Trophoblast cell (in vitro differentiated cells and primary cell): ENCODE results near the gene TNNT2.

Experiments used
- DNase-seq, 2 donors: peaks; one replicate each; pipeline ENCODE4 v3.0.0-alpha.2; 2016
- H2AFZ ChIP-seq: 2 replicates; pipeline ENCODE4 v1.6.1; 2013; ENCODE audit warnings: low read length, moderate library complexity, mild to moderate bottlenecking; ENCODE audit not compliant: insufficient read depth, poor library complexity
- H2AK5ac ChIP-seq: 2 replicates; pipeline ENCODE4 v1.6.1; 2013; ENCODE audit warnings: mild to moderate bottlenecking, low read length
- H2BK120ac ChIP-seq: 2 replicates; pipeline ENCODE4 v1.6.1; 2013; ENCODE audit warnings: low read length, mild to moderate bottlenecking, moderate library complexity; ENCODE audit not compliant: insufficient read depth, poor library complexity
- H2BK12ac ChIP-seq: 2 replicates; pipeline ENCODE4 v1.6.1; 2013; ENCODE audit warnings: mild to moderate bottlenecking, low read length, moderate library complexity
- H2BK5ac ChIP-seq: 2 replicates; pipeline ENCODE4 v1.6.1; 2013; ENCODE audit warnings: low read length, low read depth, moderate library complexity, mild to moderate bottlenecking; ENCODE audit not compliant: poor library complexity
- H3K14ac ChIP-seq: 2 replicates; pipeline ENCODE4 v1.6.1; 2013; ENCODE audit warnings: mild to moderate bottlenecking, low read length
- H3K18ac ChIP-seq: 2 replicates; pipeline ENCODE4 v1.6.1; 2013; ENCODE audit warnings: mild to moderate bottlenecking, low read length
- H3K23ac ChIP-seq: 2 replicates; pipeline ENCODE4 v1.6.1; 2013; ENCODE audit warnings: low read length
- H3K27ac ChIP-seq: 2 replicates; pipeline ENCODE4 v1.5.1; 2013; ENCODE audit warnings: low read depth, mild to moderate bottlenecking, inconsistent platforms, low read length, moderate library complexity
- H3K27me3 ChIP-seq: 2 replicates; pipeline ENCODE4 v1.6.1; 2013; ENCODE audit warnings: inconsistent platforms, mild to moderate bottlenecking, low read length, moderate library complexity; ENCODE audit not compliant: insufficient read depth
- H3K36me3 ChIP-seq, 2 experiments: 1 replicate in 1 of 2; 2 replicates in 1 of 2; pipeline ENCODE4 v1.6.1; 2013; ENCODE audit warnings: low read length in 2 of 2, mild to moderate bottlenecking in 2 of 2, moderate library complexity in 1 of 2; ENCODE audit not compliant: insufficient read depth in 2 of 2, control insufficient read depth in 1 of 2
- H3K4ac ChIP-seq: 2 replicates; pipeline ENCODE4 v1.6.1; 2013; ENCODE audit warnings: low read depth, mild to moderate bottlenecking, low read length, moderate library complexity
- H3K4me1 ChIP-seq, 2 experiments: 1 replicate in 1 of 2; 2 replicates in 1 of 2; pipeline ENCODE4 v1.6.1; 2013; ENCODE audit warnings: low read length in 2 of 2, mild to moderate bottlenecking in 2 of 2, moderate library complexity in 1 of 2; ENCODE audit not compliant: insufficient read depth in 2 of 2, control insufficient read depth in 1 of 2
- H3K4me2 ChIP-seq: 2 replicates; pipeline ENCODE4 v1.6.1; 2013; ENCODE audit warnings: inconsistent platforms, mild to moderate bottlenecking, low read length, moderate library complexity
- H3K4me3 ChIP-seq: 2 replicates; pipeline ENCODE4 v1.5.1; 2013; ENCODE audit warnings: mild to moderate bottlenecking, low read depth, low read length, inconsistent platforms
- H3K79me1 ChIP-seq: one replicate; pipeline ENCODE4 v1.6.1; 2013; ENCODE audit warnings: low read length
- H3K79me2 ChIP-seq: 2 replicates; pipeline ENCODE4 v1.6.1; 2013; ENCODE audit warnings: low read length, mild to moderate bottlenecking; ENCODE audit not compliant: control insufficient read depth, insufficient read depth, poor library complexity
- H3K9ac ChIP-seq: 2 replicates; pipeline ENCODE4 v1.6.1; 2013; ENCODE audit warnings: mild to moderate bottlenecking, low read length
- H3K9me3 ChIP-seq: 2 replicates; pipeline ENCODE4 v1.6.1; 2013; ENCODE audit warnings: low read depth, mild to moderate bottlenecking, control low read depth, inconsistent platforms, low read length; ENCODE audit not compliant: insufficient read depth
- H4K12ac ChIP-seq: 2 replicates; pipeline ENCODE4 v1.6.1; 2013; ENCODE audit warnings: low read depth, mild to moderate bottlenecking, low read length, moderate library complexity
- H4K8ac ChIP-seq: 2 replicates; pipeline ENCODE4 v1.6.1; 2013; ENCODE audit warnings: low read depth, mild to moderate bottlenecking, low read length, moderate library complexity
- H4K91ac ChIP-seq: one replicate; pipeline ENCODE4 v1.6.1; 2013; ENCODE audit warnings: low read depth, mild to moderate bottlenecking, low read length, moderate library complexity
- WGBS: extraction: QIAGEN DNeasy Blood & Tissue Kit; methylation state at CpG from one replicate; pipeline ENCODE4 v1.1.7; 2013; ENCODE audit warnings: missing lambda C conversion rate; ENCODE audit not compliant: insufficient read length, insufficient coverage; ENCODE audit errors: extremely low coverage; 5-methylcytosine and 5-hydroxymethylcytosine counted together

TNNT2 gene

DNA sequence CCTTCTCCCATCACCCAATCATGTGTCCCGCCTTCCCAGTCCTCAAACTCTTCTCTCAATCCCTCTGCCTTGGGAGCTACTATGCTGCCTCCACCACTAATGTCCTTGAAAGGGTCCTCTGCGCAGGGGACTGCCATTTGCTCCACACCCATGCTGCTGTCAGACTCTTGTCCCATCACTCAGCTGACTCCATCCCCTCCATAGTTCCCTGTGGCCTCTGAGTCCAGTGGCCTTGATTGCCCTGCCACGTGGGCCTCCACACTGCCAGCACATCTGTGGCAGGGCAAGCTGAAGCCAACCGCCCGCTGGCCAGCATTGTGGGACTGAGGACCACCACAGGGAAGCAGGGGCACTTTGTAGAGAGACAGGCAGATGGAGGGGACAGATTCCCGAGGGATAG is 1.3 kb upstream of the TNNT2 start:
- no peaks in the 10 kb centered on the region for H3K79me2 ChIP-seq
- peak overlapping the region; percentile 12 for H4K8ac ChIP-seq
- H3K4me2 ChIP-seq, result no peak overlapping the region
- H3K4ac ChIP-seq, result no peak overlapping the region
- no peak overlapping the region for H2AFZ ChIP-seq
- H3K36me3 ChIP-seq, result peaks cover 0 to 1% of the 10 kb centered on the region in 2 experiments
- peak overlapping the region; percentile 4 for H4K91ac ChIP-seq
- H2BK120ac ChIP-seq, result no peak overlapping the region
- no peak overlapping the region for H3K18ac ChIP-seq
- H3K27me3 ChIP-seq, result no peaks in the 10 kb centered on the region
- H4K12ac ChIP-seq, result no peak overlapping the region
- no peak overlapping the region for H3K4me3 ChIP-seq
- WGBS, result no CpG with 5 or more reads among the region's 6 CpGs
- peaks cover 23 to 30% of the 10 kb centered on the region in 2 experiments for H3K4me1 ChIP-seq
- peaks cover 19% of the 10 kb centered on the region for H3K79me1 ChIP-seq
- H3K23ac ChIP-seq, result no peak overlapping the region
- H2AK5ac ChIP-seq, result peak overlapping the region; percentile 36
- no peak overlapping the region for H3K14ac ChIP-seq
- H2BK12ac ChIP-seq, result peak overlapping the region; percentile 10
- no peak for DNase-seq
- no peaks in the 10 kb centered on the region for H3K9me3 ChIP-seq
- H3K27ac ChIP-seq, result no peak overlapping the region
- H2BK5ac ChIP-seq, result no peak overlapping the region
- no peak overlapping the region for H3K9ac ChIP-seq

DNA sequence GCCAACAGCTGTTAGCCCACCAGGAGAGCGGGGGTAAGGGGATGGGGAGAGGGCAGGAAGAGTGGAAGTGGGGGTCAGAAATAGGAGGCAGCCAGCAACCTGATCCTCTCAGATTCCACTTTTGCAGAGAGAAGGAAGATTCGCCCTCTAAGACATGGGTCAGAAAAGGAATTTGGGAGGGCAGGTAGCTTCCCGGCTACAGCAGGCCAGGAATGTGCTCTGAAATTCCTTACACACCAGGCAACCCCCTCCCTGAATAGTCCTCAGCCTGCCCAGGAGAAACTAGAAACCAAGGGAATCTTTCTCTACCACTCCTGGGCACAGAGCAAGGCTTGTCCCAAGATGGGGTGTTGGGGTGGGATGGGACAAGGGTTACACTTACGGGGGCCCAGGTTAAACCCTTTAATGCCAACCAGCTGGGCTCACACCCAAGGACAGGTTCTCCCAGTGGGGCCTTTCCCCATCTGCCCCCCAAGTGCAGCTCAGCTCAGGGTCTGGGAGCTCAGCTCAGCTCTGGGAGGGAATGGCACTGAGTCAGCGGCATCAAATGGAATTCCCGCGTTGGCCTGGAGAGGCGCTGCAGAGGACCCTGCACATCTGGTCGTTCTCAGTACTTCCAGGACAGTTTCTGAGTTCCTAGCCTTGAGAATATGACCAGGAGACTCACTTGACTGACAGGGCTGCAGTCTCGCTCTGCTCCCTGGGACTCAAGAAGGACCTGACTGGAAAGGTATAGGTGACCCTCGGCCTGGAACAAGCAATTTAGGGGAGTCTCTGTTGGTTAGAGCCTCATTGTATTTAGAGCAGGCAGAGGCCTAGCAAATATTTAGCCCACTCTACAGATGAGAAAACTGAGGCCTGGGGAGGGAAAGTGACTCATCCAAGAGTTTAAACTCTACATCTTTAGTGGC is 761 bp downstream of the TNNT2 start:
- no peak overlapping the region for H3K4ac ChIP-seq
- DNase-seq, result peak; percentile 16 to 57
- H4K91ac ChIP-seq, result peak overlapping the region; percentile 67
- peak overlapping the region; percentile 34 for H3K18ac ChIP-seq
- H2AK5ac ChIP-seq, result no peak overlapping the region
- H2AFZ ChIP-seq, result no peak overlapping the region
- H3K23ac ChIP-seq, result no peak overlapping the region
- no peaks in the 10 kb centered on the region for H3K9me3 ChIP-seq
- H4K12ac ChIP-seq, result no peak overlapping the region
- peak overlapping the region; percentile 24 for H2BK12ac ChIP-seq
- peaks cover 27 to 35% of the 10 kb centered on the region in 2 experiments for H3K4me1 ChIP-seq
- no peaks in the 10 kb centered on the region for H3K36me3 ChIP-seq
- peak overlapping the region; percentile 42 for H3K4me2 ChIP-seq
- no peaks in the 10 kb centered on the region for H3K27me3 ChIP-seq
- peak overlapping the region; percentile 62 for H2BK5ac ChIP-seq
- H3K27ac ChIP-seq, result peak overlapping the region; percentile 87
- no peak overlapping the region for H3K4me3 ChIP-seq
- no CpG with 5 or more reads among the region's 11 CpGs for WGBS
- H3K14ac ChIP-seq, result peak overlapping the region; percentile 43
- peaks cover 19% of the 10 kb centered on the region for H3K79me1 ChIP-seq
- no peaks in the 10 kb centered on the region for H3K79me2 ChIP-seq
- peak overlapping the region; percentile 65 for H2BK120ac ChIP-seq
- no peak overlapping the region for H3K9ac ChIP-seq
- H4K8ac ChIP-seq, result peak overlapping the region; percentile 21

DNA sequence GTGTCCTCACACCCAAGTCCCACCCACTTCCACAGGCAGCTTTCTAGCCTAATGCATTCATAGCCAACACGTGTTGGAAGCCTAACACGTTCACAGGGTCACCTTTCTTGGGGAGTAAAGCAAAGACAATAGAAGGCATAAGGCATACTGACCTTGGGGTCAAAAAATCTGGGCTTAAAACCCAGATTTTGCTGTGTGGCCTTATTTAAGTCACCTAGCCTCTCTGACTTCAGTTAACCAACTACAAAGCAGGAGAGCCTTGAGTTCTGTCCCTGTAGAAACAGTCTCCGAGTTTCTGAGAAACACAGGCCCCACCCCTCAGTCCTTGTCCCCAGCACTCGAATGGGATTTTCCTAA is 1.4 kb downstream of the TNNT2 start:
- no peak overlapping the region for H3K23ac ChIP-seq
- peak overlapping the region; percentile 67 for H4K91ac ChIP-seq
- H3K36me3 ChIP-seq, result no peaks in the 10 kb centered on the region
- peak overlapping the region; percentile 28 for H2BK120ac ChIP-seq
- peak overlapping the region; percentile 34 for H2BK12ac ChIP-seq
- H3K27ac ChIP-seq, result peak overlapping the region; percentile 87
- no peak overlapping the region for H3K4ac ChIP-seq
- H3K9ac ChIP-seq, result no peak overlapping the region
- DNase-seq, result no peak
- H2AFZ ChIP-seq, result no peak overlapping the region
- H3K18ac ChIP-seq, result peak overlapping the region; percentile 12
- peak overlapping the region; percentile 17 for H2AK5ac ChIP-seq
- H3K9me3 ChIP-seq, result no peaks in the 10 kb centered on the region
- H4K12ac ChIP-seq, result no peak overlapping the region
- H3K79me1 ChIP-seq, result peaks cover 19% of the 10 kb centered on the region
- peaks cover 23 to 31% of the 10 kb centered on the region in 2 experiments for H3K4me1 ChIP-seq
- H3K4me2 ChIP-seq, result peak overlapping the region; percentile 42
- no peak overlapping the region for H4K8ac ChIP-seq
- peak overlapping the region; percentile 19 for H2BK5ac ChIP-seq
- WGBS, result no CpG with 5 or more reads among the region's 4 CpGs
- H3K4me3 ChIP-seq, result no peak overlapping the region
- H3K79me2 ChIP-seq, result no peaks in the 10 kb centered on the region
- H3K27me3 ChIP-seq, result no peaks in the 10 kb centered on the region
- H3K14ac ChIP-seq, result peak overlapping the region; percentile 40

DNA sequence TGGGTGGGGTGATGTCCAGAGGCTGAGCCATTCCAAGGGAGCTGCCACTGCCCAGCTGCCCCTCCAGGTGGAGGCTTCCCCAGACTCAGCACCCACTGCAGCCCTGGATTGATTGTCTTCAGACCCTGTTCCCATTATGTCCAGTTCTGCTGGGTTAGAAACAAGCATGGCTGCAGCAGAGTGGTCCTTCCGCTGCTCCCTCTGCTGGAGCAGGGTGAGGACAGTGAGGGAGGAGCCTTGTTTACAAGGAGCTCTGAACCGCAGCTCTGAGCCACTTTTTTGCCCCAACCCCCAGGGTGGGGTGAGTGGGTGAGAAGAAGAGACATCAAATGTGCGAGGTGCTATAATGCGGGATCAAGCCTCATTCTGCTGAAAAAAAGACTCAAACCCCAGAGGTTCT is 2.3 kb downstream of the TNNT2 start:
- Histone ChIP-seq H2BK120ac (no peak overlapping the region), H3K27ac (no peak overlapping the region), H3K9ac (no peak overlapping the region), H2BK12ac (peak overlapping the region; percentile 1), H2AK5ac (no peak overlapping the region), H3K4me3 (no peak overlapping the region), H4K8ac (no peak overlapping the region), H3K36me3 (no peaks in the 10 kb centered on the region), H3K18ac (no peak overlapping the region), H2AFZ (no peak overlapping the region), H3K27me3 (no peaks in the 10 kb centered on the region), H3K14ac (no peak overlapping the region), H3K23ac (no peak overlapping the region), H3K79me2 (no peaks in the 10 kb centered on the region), H3K4me1 (peaks cover 23 to 30% of the 10 kb centered on the region in 2 experiments), H3K79me1 (peaks cover 19% of the 10 kb centered on the region), H3K9me3 (no peaks in the 10 kb centered on the region), H3K4me2 (no peak overlapping the region), H3K4ac (no peak overlapping the region), H4K91ac (no peak overlapping the region), H4K12ac (no peak overlapping the region), H2BK5ac (no peak overlapping the region)
- WGBS, result no CpG with 5 or more reads among the region's 4 CpGs
- no peak for DNase-seq
